GM23338 (cell line): ENCODE data around the gene EPHA10. TPM values are rescaled to one million over a fixed set of nuclear protein-coding genes. Genes with fewer than 3 reads are reported as not detected.

ENCODE experiments used
- ATAC-seq: fragments of 200-7000 bp; cut with Tn5 transposase; 3 replicates; pipeline ENCODE4 v1.9.1; 2020
- DNase-seq: peaks from one replicate; pipeline ENCODE4 v3.0.0-alpha.2; 2015; ENCODE audit warnings: low spot score
- H2AFZ ChIP-seq: fragments of 200-600 bp; sonication (generic); 2 replicates; pipeline ENCODE4 v1.8.0; 2016; ENCODE audit warnings: antibody characterized with exemption, mild to moderate bottlenecking, moderate library complexity
- H3F3A ChIP-seq: fragments of 200-600 bp; sonication (generic); replicated peaks from 2 replicates; pipeline ENCODE4 v1.8.0; 2017; ENCODE audit warnings: antibody characterized with exemption, mixed run types, low read depth
- H3K27ac ChIP-seq: fragments of 200-600 bp; sonication (generic); 2 replicates; pipeline ENCODE4 v1.6.1; 2016; ENCODE audit warnings: low read depth
- H3K27me3 ChIP-seq: fragments of 200-600 bp; sonication (generic); 2 replicates; pipeline ENCODE4 v1.8.0; 2016; ENCODE audit warnings: mild to moderate bottlenecking, mixed run types, moderate library complexity; ENCODE audit not compliant: insufficient read depth
- H3K36me3 ChIP-seq: fragments of 200-600 bp; sonication (generic); 2 replicates; pipeline ENCODE4 v1.8.0; 2016; ENCODE audit warnings: mild to moderate bottlenecking; ENCODE audit not compliant: insufficient read depth
- H3K4me1 ChIP-seq: fragments of 200-600 bp; sonication (generic); 2 replicates; pipeline ENCODE4 v1.8.0; 2016; ENCODE audit warnings: mild to moderate bottlenecking, moderate library complexity; ENCODE audit not compliant: insufficient read depth
- H3K4me2 ChIP-seq: fragments of 200-600 bp; sonication (generic); 2 replicates; pipeline ENCODE4 v1.7.1; 2017; ENCODE audit warnings: mixed run types
- H3K4me3 ChIP-seq: fragments of 200-600 bp; sonication (generic); 2 replicates; pipeline ENCODE4 v1.6.1; 2016; ENCODE audit warnings: mixed run types
- H3K79me2 ChIP-seq: fragments of 200-600 bp; sonication (generic); replicated peaks from 2 replicates; pipeline ENCODE4 v1.8.0; 2017; ENCODE audit warnings: mild to moderate bottlenecking; ENCODE audit not compliant: insufficient read depth
- H3K9me2 ChIP-seq: fragments of 200-600 bp; sonication (generic); 2 replicates; pipeline ENCODE4 v1.8.0; 2017; ENCODE audit not compliant: insufficient read depth
- H4K20me1 ChIP-seq: fragments of 200-600 bp; sonication (generic); replicated peaks from 2 replicates; pipeline ENCODE4 v1.8.0; 2017; ENCODE audit warnings: mild to moderate bottlenecking; ENCODE audit not compliant: insufficient read depth
- H3K27ac Mint-ChIP-seq: 2 replicates; pipeline ENCODE4 v1.8.0; 2020; ENCODE audit warnings: inconsistent platforms, mild to moderate bottlenecking, moderate library complexity, mixed read lengths
- H3K27me3 Mint-ChIP-seq: 3 replicates; pipeline ENCODE4 v1.8.0; 2022; ENCODE audit warnings: low read depth, mild to moderate bottlenecking, moderate library complexity, mixed read lengths, inconsistent platforms; ENCODE audit not compliant: insufficient read depth, poor library complexity
- H3K36me3 Mint-ChIP-seq: 3 replicates; pipeline ENCODE4 v1.8.0; 2021; ENCODE audit warnings: low read depth, mild to moderate bottlenecking, inconsistent platforms, moderate library complexity, mixed read lengths
- H3K4me1 Mint-ChIP-seq: 3 replicates; pipeline ENCODE4 v1.8.0; 2020; ENCODE audit warnings: mild to moderate bottlenecking, inconsistent platforms, mixed read lengths
- H3K4me3 Mint-ChIP-seq: 3 replicates; pipeline ENCODE4 v1.8.0; 2021; ENCODE audit warnings: moderate library complexity, mild to moderate bottlenecking, inconsistent platforms, mixed read lengths
- H3K9me3 Mint-ChIP-seq: 3 replicates; pipeline ENCODE4 v1.8.0; 2020; ENCODE audit warnings: moderate library complexity, mild to moderate bottlenecking, inconsistent platforms, mixed read lengths
- JUNB ChIP-seq: IDR thresholded peaks from one replicate; pipeline ENCODE4 v1.6.1; 2016; ENCODE audit warnings: antibody characterized with exemption; ENCODE audit not compliant: unreplicated experiment
- REST ChIP-seq: IDR thresholded peaks from one replicate; pipeline ENCODE4 v1.6.1; 2018; ENCODE audit warnings: antibody characterized with exemption; ENCODE audit not compliant: unreplicated experiment
- ZNF114 ChIP-seq: fragments of 250-450 bp; sonication (Bioruptor Pico); IDR thresholded peaks from 2 replicates; pipeline ENCODE4 v1.5.0; 2020; ENCODE audit warnings: mild to moderate bottlenecking, moderate library complexity
- polyA plus RNA-seq: library from polyadenylated mRNA; unstranded; fragments of >200 nt; fragmentation: Nextera tagmentation; extraction: Ambion mirVana; gene quantifications from 2 replicates; pipeline ENCODE4 v1.2.1, GENCODE V29; 2016
- total RNA-seq: library from RNA; depleted of rRNA; stranded (reverse); fragments of >200 nt; shearing (Covaris generic); gene quantifications from 2 replicates; pipeline ENCODE4 v1.2.3, GENCODE V29; 2014
- TF ChIP-seq, protein P1 (sequence below): fragments of 250-450 bp; sonication (Bioruptor Pico); IDR thresholded peaks from 2 replicates; pipeline ENCODE4 v1.5.0; 2020; ENCODE audit warnings: mild to moderate bottlenecking, moderate library complexity
- TF ChIP-seq, protein P2 (sequence below): IDR thresholded peaks from 2 replicates; pipeline ENCODE4 v1.6.1; 2016; ENCODE audit warnings: antibody characterized with exemption

The EPHA10 gene
- total and polyA plus RNA-seq, 2 experiments from 2014 or later: 0.76 to 2.4 TPM

DNA sequence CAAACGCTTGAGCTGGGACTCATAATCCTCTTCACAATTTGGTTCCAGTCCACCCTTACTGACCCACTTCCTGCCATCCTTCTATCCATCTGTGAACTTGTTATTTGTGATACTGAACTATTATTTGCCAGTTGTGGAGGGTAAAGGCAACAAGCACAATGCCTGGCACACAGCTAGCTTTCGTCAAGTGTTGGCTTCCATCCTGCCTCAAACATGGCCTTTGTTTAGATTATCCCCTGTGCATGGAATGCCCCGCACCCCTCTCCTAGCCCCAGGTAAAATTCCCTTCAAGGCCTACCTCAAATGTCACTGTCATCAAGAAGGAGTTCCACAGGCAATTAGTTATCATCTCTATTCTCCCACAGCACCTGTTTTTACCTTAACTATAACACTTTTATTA, 84.0 kb downstream of the EPHA10 start (continued):
- TF ChIP-seq, protein P1, sequence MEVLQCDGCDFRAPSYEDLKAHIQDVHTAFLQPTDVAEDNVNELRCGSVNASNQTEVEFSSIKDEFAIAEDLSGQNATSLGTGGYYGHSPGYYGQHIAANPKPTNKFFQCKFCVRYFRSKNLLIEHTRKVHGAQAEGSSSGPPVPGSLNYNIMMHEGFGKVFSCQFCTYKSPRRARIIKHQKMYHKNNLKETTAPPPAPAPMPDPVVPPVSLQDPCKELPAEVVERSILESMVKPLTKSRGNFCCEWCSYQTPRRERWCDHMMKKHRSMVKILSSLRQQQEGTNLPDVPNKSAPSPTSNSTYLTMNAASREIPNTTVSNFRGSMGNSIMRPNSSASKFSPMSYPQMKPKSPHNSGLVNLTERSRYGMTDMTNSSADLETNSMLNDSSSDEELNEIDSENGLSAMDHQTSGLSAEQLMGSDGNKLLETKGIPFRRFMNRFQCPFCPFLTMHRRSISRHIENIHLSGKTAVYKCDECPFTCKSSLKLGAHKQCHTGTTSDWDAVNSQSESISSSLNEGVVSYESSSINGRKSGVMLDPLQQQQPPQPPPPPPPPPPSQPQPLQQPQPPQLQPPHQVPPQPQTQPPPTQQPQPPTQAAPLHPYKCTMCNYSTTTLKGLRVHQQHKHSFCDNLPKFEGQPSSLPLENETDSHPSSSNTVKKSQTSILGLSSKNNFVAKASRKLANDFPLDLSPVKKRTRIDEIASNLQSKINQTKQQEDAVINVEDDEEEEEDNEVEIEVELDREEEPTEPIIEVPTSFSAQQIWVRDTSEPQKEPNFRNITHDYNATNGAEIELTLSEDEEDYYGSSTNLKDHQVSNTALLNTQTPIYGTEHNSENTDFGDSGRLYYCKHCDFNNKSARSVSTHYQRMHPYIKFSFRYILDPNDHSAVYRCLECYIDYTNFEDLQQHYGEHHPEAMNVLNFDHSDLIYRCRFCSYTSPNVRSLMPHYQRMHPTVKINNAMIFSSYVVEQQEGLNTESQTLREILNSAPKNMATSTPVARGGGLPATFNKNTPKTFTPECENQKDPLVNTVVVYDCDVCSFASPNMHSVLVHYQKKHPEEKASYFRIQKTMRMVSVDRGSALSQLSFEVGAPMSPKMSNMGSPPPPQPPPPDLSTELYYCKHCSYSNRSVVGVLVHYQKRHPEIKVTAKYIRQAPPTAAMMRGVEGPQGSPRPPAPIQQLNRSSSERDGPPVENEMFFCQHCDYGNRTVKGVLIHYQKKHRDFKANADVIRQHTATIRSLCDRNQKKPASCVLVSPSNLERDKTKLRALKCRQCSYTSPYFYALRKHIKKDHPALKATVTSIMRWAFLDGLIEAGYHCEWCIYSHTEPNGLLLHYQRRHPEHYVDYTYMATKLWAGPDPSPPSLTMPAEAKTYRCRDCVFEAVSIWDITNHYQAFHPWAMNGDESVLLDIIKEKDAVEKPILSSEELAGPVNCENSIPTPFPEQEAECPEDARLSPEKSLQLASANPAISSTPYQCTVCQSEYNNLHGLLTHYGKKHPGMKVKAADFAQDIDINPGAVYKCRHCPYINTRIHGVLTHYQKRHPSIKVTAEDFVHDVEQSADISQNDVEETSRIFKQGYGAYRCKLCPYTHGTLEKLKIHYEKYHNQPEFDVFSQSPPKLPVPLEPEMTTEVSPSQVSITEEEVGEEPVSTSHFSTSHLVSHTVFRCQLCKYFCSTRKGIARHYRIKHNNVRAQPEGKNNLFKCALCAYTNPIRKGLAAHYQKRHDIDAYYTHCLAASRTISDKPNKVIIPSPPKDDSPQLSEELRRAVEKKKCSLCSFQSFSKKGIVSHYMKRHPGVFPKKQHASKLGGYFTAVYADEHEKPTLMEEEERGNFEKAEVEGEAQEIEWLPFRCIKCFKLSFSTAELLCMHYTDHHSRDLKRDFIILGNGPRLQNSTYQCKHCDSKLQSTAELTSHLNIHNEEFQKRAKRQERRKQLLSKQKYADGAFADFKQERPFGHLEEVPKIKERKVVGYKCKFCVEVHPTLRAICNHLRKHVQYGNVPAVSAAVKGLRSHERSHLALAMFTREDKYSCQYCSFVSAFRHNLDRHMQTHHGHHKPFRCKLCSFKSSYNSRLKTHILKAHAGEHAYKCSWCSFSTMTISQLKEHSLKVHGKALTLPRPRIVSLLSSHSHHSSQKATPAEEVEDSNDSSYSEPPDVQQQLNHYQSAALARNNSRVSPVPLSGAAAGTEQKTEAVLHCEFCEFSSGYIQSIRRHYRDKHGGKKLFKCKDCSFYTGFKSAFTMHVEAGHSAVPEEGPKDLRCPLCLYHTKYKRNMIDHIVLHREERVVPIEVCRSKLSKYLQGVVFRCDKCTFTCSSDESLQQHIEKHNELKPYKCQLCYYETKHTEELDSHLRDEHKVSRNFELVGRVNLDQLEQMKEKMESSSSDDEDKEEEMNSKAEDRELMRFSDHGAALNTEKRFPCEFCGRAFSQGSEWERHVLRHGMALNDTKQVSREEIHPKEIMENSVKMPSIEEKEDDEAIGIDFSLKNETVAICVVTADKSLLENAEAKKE: no peak
- TF ChIP-seq REST: no peak
- TF ChIP-seq, protein P2, sequence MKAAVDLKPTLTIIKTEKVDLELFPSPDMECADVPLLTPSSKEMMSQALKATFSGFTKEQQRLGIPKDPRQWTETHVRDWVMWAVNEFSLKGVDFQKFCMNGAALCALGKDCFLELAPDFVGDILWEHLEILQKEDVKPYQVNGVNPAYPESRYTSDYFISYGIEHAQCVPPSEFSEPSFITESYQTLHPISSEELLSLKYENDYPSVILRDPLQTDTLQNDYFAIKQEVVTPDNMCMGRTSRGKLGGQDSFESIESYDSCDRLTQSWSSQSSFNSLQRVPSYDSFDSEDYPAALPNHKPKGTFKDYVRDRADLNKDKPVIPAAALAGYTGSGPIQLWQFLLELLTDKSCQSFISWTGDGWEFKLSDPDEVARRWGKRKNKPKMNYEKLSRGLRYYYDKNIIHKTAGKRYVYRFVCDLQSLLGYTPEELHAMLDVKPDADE: no peak

GRCh38 chr1:37677808-37678207, 87.1 kb downstream of the EPHA10 start:
- Histone ChIP-seq H3F3A (peaks cover 3% of the 10 kb centered on the region), H4K20me1 (no peaks in the 10 kb centered on the region; the same call in 1 of the 2 replicates), H3K79me2 (no peaks in the 10 kb centered on the region), H2AFZ (no peak overlapping the region), H3K9me2 (no peaks in the 10 kb centered on the region), H3K27ac (no peak overlapping the region), H3K4me1 (no peaks in the 10 kb centered on the region), H3K27me3 (no peaks in the 10 kb centered on the region), H3K4me2 (no peak overlapping the region), H3K36me3 (peaks cover 9% of the 10 kb centered on the region), H3K4me3 (no peak overlapping the region)
- DNase-seq: no peak
- peaks cover 6% of the 10 kb centered on the region for H3K4me1 Mint-ChIP-seq
- no peaks in the 10 kb centered on the region for H3K9me3 Mint-ChIP-seq
- no peak overlapping the region for H3K4me3 Mint-ChIP-seq
- peaks cover 9% of the 10 kb centered on the region for H3K27me3 Mint-ChIP-seq
- H3K36me3 Mint-ChIP-seq: peaks cover 15% of the 10 kb centered on the region; the same call in 2 of the 3 replicates
- no peak for ATAC-seq
- no peak overlapping the region for H3K27ac Mint-ChIP-seq
- no peak for TF ChIP-seq JUNB
- no peak for TF ChIP-seq REST
- no peak for TF ChIP-seq ZNF114 (CRISPR knock-in tag)
